Naive thymus-derived CD4-positive, alpha-beta T cell (primary cell): Measurements from ENCODE around the gene MIER1. TPM values are rescaled to one million over a fixed set of nuclear protein-coding genes. Genes with fewer than 3 reads are reported as not detected.

ENCODE experiments used
- ATAC-seq: fragments of 150-1000 bp; cut with Tn5 transposase; 2 replicates; pipeline ENCODE4 v1.10.0; 2021; ENCODE audit warnings: mild to moderate bottlenecking, moderate library complexity
- CTCF ChIA-PET: fragments of 350-600 bp; sonication (Branson Sonifier 250); formaldehyde crosslinking; loops from one replicate; lab custom pipeline; 2021; ENCODE audit warnings: antibody characterized with exemption; lab: Charles Lee
- POLR2A ChIA-PET: fragments of 350-600 bp; sonication (Branson Sonifier 250); formaldehyde crosslinking; loops from one replicate; lab custom pipeline; 2021; ENCODE audit warnings: antibody characterized with exemption, inconsistent platforms; lab: Charles Lee
- DNase-seq, 9 donors: peaks; one replicate each; pipeline versions ENCODE4 v3.0.0 to v3.0.0-alpha.2; 2020 to 2022; ENCODE audit warnings: mixed read lengths in 1 of 9
- H3K27ac ChIP-seq: one replicate; pipeline ENCODE4 v1.7.0; 2013; ENCODE audit warnings: mild to moderate bottlenecking, low read depth, low read length, moderate library complexity
- H3K27me3 ChIP-seq, 2 donors: one replicate each; pipeline ENCODE4 v1.7.0; 2013; ENCODE audit warnings: low read length in 2 of 2, mild to moderate bottlenecking in 2 of 2, moderate library complexity in 2 of 2; ENCODE audit not compliant: control insufficient read depth in 2 of 2, insufficient read depth in 2 of 2
- H3K36me3 ChIP-seq, 3 experiments: 1 replicate in 2 of 3; 2 replicates in 1 of 3; pipeline ENCODE4 v1.7.0; 2013; ENCODE audit warnings: low read length in 3 of 3, mild to moderate bottlenecking in 3 of 3, moderate library complexity in 1 of 3; ENCODE audit not compliant: insufficient read depth in 3 of 3, control insufficient read depth in 2 of 3
- H3K4me1 ChIP-seq, 2 donors: one replicate each; pipeline ENCODE4 v1.7.0; 2013; ENCODE audit warnings: low read length in 2 of 2, mild to moderate bottlenecking in 2 of 2, moderate library complexity in 1 of 2; ENCODE audit not compliant: control insufficient read depth in 2 of 2, insufficient read depth in 2 of 2
- H3K4me3 ChIP-seq: 2 replicates; pipeline ENCODE4 v1.7.0; 2013; ENCODE audit warnings: mild to moderate bottlenecking, low read length
- H3K9me3 ChIP-seq, 3 experiments: 1 replicate in 2 of 3; 2 replicates in 1 of 3; pipeline ENCODE4 v1.7.0; 2013; ENCODE audit warnings: low read length in 3 of 3; ENCODE audit not compliant: control insufficient read depth in 2 of 3
- H3K27ac Mint-ChIP-seq, 9 donors: one replicate each; pipeline ENCODE4 v1.8.0; 2020 to 2022; ENCODE audit warnings: mixed read lengths in 9 of 9, mild to moderate bottlenecking in 8 of 9, moderate library complexity in 5 of 9, inconsistent platforms in 2 of 9
- H3K27me3 Mint-ChIP-seq, 5 donors: one replicate each; pipeline ENCODE4 v1.8.0; 2021 to 2022; ENCODE audit warnings: mixed read lengths in 5 of 5, mild to moderate bottlenecking in 1 of 5
- H3K36me3 Mint-ChIP-seq, 5 donors: one replicate each; pipeline ENCODE4 v1.8.0; 2020 to 2022; ENCODE audit warnings: mixed read lengths in 5 of 5, mild to moderate bottlenecking in 3 of 5, inconsistent platforms in 1 of 5
- H3K4me1 Mint-ChIP-seq, 7 donors: one replicate each; pipeline ENCODE4 v1.8.0; 2020 to 2022; ENCODE audit warnings: mixed read lengths in 7 of 7, mild to moderate bottlenecking in 3 of 7, inconsistent platforms in 1 of 7
- H3K4me3 Mint-ChIP-seq, 10 donors: one replicate each; pipeline ENCODE4 v1.8.0; 2020 to 2022; ENCODE audit warnings: mild to moderate bottlenecking in 10 of 10, mixed read lengths in 10 of 10, moderate library complexity in 6 of 10, inconsistent platforms in 2 of 10
- H3K9me3 Mint-ChIP-seq, 11 donors: one replicate each; pipeline ENCODE4 v1.8.0; 2020 to 2022; ENCODE audit warnings: mixed read lengths in 11 of 11, mild to moderate bottlenecking in 4 of 11, inconsistent platforms in 1 of 11, moderate library complexity in 1 of 11
- intact Hi-C, 2 donors: fragments of 100-400 bp; cut with micrococcal nuclease; formaldehyde crosslinking; loops; one replicate each; pipeline ENCODE4 v1.15.1; 2023
- polyA plus RNA-seq, 2 donors: library from polyadenylated mRNA; unstranded; fragments of 300-500 nt; fragmentation: Illumina TruSeq; gene quantifications; one replicate each; pipeline ENCODE4 v1.2.3, GENCODE V29; 2021
- total RNA-seq, 6 experiments: library from RNA in 5 of 6; stranded (reverse) in 5 of 6; gene quantifications; 1 replicate in 5 of 6; 2 replicates in 1 of 6; pipeline ENCODE4 v1.2.3 and lab custom pipeline; 2021 to 2026

MIER1 gene
- total and polyA plus RNA-seq, 7 experiments from 2014 or later: 35.8 to 73.6 (median 68.5) TPM

DNA sequence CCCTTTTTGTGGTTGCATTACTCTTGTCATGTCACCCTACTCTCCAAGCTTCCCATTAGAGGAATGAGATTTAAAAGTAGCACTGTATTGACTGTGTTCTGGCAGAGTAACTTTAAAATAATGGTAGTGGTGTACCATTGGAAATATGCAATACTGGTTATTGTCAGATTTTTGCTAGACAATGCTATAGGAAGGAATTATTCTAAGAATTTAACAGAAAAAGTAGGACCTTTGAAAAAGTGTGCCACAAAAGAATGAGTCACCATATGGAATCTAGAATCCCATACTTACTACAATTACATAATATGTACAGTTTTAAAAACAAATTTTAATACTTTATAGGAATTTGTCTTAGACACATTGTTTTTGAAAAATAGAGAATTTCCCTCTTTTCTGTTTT lies 13.8 kb downstream of the MIER1 start:
- Histone ChIP-seq H3K27ac (no peak overlapping the region), H3K36me3 (peaks cover 0 to 4% (median 0%) of the 10 kb centered on the region in 3 experiments), H3K27me3 (no peaks in the 10 kb centered on the region), H3K9me3 (no peaks in the 10 kb centered on the region), H3K4me3 (no peak overlapping the region), H3K4me1 (peaks cover 48 to 59% of the 10 kb centered on the region in 2 donors)
- Mint-ChIP-seq H3K4me1 (peaks cover 57 to 99% (median 89%) of the 10 kb centered on the region in 7 donors), H3K36me3 (peaks cover 0 to 17% (median 9%) of the 10 kb centered on the region in 5 donors), H3K27me3 (no peaks in the 10 kb centered on the region), H3K4me3 (peak overlapping the region in 7 of 10 donors; percentile 30 to 69 (median 45)), H3K27ac (peak overlapping the region in 3 of 9 donors; percentile 16 to 80 (median 68)), H3K9me3 (no peaks in the 10 kb centered on the region)
- ChIA-PET POLR2A (interaction anchor here (0.5 to 1.4 kb wide), 3 partner anchors 14 to 247 kb away, joined by 3 to 7 read pairs (median 3); partner anchors contain the start of genes DNAI4 and MIER1), CTCF (interaction anchor here (0.7 kb wide), 1 partner anchor 10 kb away, joined by 3 read pairs; no protein-coding TSS in a partner anchor)
- ATAC-seq (no peak), DNase-seq (no peak)
- intact Hi-C loops: loop anchor here in 1 of 2 donors (1.0 kb wide), 2 partner anchors 8 to 9 kb away; no protein-coding TSS in a partner anchor

DNA sequence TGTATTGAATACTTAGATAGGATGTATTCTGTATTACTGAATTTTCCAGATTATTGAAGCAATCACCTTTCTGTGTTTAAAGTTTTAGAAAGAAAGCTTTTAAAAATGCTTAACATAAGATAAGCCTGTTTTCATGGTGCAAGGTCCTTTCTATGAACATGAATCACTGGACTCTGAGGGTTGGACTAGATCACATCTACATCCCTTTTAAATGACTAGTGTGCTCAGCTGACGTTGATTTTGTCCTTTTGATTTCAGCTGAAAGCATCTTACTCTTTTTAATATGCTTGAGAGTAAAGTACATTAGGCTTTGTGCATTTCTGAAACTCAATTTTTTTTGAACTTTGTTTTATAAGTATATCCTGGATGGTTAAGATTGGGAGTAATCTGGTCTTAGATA lies 16.2 kb downstream of the MIER1 start:
- Mint-ChIP-seq H3K4me1 (peaks cover 46 to 88% (median 76%) of the 10 kb centered on the region in 7 donors), H3K4me3 (peak overlapping the region in 6 of 10 donors; percentile 11 to 61 (median 44)), H3K27me3 (no peaks in the 10 kb centered on the region), H3K9me3 (no peaks in the 10 kb centered on the region), H3K36me3 (peaks cover 1 to 18% (median 9%) of the 10 kb centered on the region in 5 donors), H3K27ac (peak overlapping the region in 4 of 9 donors; percentile 6 to 80 (median 47))
- Histone ChIP-seq H3K9me3 (no peaks in the 10 kb centered on the region), H3K27me3 (no peaks in the 10 kb centered on the region), H3K36me3 (peaks cover 0 to 4% (median 4%) of the 10 kb centered on the region in 3 experiments), H3K4me1 (peaks cover 25 to 42% of the 10 kb centered on the region in 2 donors), H3K4me3 (no peak overlapping the region), H3K27ac (no peak overlapping the region)
- CTCF ChIA-PET: no interaction called here
- intact Hi-C loops: no loop called here
- no peak for ATAC-seq
- no peak for DNase-seq
- POLR2A ChIA-PET: no interaction called here

DNA sequence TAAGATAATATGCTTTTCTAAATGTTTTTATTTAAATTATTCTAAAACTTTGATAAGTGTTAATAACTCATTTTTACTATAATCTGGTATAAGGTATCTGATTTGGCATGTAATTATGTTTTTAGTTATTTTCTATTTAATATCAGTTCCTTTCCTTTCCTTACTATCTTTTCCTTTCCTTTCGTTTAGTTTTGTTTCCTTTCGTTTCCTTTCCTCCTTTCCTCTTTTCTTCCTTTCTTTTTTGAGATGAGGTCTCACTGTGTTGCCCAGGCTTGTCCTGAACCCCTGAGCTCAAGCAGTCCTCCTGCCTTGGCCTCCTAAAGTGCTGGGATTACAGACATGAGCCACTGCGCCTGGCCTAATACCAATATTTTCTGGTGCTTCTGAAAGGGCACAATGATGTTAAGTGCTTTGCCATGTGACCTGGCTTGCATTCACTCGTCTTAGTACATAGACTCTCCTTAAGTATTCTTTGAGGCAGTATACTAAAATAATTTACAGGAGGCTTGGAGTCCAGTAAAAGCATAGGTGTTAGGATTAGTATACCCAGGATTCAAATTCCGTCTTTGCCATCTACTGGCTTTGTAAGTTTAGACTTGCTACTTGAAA lies 18.7 kb downstream of the MIER1 start:
- POLR2A ChIA-PET: interaction anchor here (1.0 to 2.2 kb wide), 2 partner anchors 14 to 19 kb away, joined by 3 to 6 read pairs; partner anchors contain the start of genes DNAI4 and MIER1

DNA sequence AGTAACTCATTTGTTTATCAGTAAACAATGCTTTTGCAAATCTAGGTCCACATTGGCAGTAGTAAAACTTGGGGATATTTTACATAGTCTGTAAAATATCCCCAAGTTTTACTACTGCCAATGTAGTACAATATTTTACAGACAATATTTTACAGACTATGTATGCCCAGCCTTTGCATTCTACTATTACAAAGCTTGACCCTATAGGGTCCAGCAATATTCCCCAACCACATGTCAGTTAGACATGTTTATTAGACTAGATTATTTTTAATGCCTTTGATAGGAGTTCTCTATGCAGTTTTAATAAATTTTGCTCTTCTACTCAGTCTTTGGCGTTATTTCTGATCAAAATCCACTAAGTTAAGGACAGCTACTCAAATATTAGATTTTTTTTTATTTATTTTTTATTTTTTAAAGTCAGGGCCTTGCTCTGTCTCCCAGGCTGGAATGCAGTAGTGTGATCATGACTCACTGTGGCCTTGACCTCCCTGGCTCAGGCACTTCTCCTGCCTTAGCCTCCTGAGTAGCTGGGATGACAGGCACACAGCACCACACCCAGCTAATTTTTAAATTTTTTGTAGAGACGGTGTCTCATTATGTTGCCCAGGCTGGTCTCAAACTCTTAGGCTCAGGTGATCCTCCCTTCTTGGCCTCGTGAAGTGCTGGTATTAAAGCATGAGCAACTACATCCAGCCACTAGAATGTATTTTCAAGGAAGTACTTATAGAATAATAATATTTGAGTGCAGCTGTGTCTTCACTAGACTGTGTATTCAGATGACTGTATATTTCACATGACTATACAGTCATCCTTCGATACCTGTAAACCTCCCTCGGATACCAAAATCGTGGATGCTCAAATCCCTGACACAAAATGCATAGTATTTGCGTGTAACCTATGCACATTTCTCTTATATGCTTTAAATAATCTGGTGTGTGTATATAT lies 19.8 kb downstream of the MIER1 start:
- CTCF ChIA-PET: no interaction called here
- H3K4me3 ChIP-seq: no peak overlapping the region
- no peak overlapping the region for H3K27ac ChIP-seq
- no peak for DNase-seq
- H3K27me3 Mint-ChIP-seq: no peaks in the 10 kb centered on the region
- peaks cover 13 to 45% (median 21%) of the 10 kb centered on the region in 5 donors for H3K36me3 Mint-ChIP-seq
- peaks cover 3 to 35% (median 13%) of the 10 kb centered on the region in 3 experiments for H3K36me3 ChIP-seq
- H3K4me1 ChIP-seq: peaks cover 20 to 30% of the 10 kb centered on the region in 2 donors
- H3K4me3 Mint-ChIP-seq: no peak overlapping the region
- intact Hi-C loops: loop anchor here in 1 of 2 donors (1.0 kb wide), 1 partner anchor 17 kb away; no protein-coding TSS in a partner anchor
- peak overlapping the region in 1 of 9 donors; percentile 28 for H3K27ac Mint-ChIP-seq
- no peaks in the 10 kb centered on the region for H3K27me3 ChIP-seq
- no peaks in the 10 kb centered on the region for H3K9me3 ChIP-seq
- POLR2A ChIA-PET: interaction anchor here (1.0 to 2.2 kb wide), 4 partner anchors 9 to 20 kb away, joined by 3 to 6 read pairs (median 4); partner anchors contain the start of genes DNAI4 and MIER1
- no peak for ATAC-seq
- H3K9me3 Mint-ChIP-seq: no peaks in the 10 kb centered on the region
- peaks cover 35 to 84% (median 71%) of the 10 kb centered on the region in 7 donors for H3K4me1 Mint-ChIP-seq

More for the DNA sequence above, 18.7 kb downstream of the MIER1 start:
- H3K27ac Mint-ChIP-seq: peak overlapping the region in 8 of 9 donors; percentile 1 to 91 (median 54)
- peak overlapping the region in 2 of 10 donors; percentile 11 to 59 for H3K4me3 Mint-ChIP-seq
- Histone ChIP-seq H3K4me3 (no peak overlapping the region), H3K27me3 (no peaks in the 10 kb centered on the region), H3K27ac (no peak overlapping the region), H3K9me3 (no peaks in the 10 kb centered on the region), H3K36me3 (peaks cover 3 to 26% (median 13%) of the 10 kb centered on the region in 3 experiments), H3K4me1 (peaks cover 26 to 30% of the 10 kb centered on the region in 2 donors)
- no peaks in the 10 kb centered on the region for H3K9me3 Mint-ChIP-seq
- DNase-seq (no peak), ATAC-seq (no peak)
- intact Hi-C loops: no loop called here
- peaks cover 13 to 41% (median 23%) of the 10 kb centered on the region in 5 donors for H3K36me3 Mint-ChIP-seq
- H3K27me3 Mint-ChIP-seq: no peaks in the 10 kb centered on the region
- CTCF ChIA-PET: no interaction called here
- peaks cover 39 to 87% (median 78%) of the 10 kb centered on the region in 7 donors for H3K4me1 Mint-ChIP-seq

DNA sequence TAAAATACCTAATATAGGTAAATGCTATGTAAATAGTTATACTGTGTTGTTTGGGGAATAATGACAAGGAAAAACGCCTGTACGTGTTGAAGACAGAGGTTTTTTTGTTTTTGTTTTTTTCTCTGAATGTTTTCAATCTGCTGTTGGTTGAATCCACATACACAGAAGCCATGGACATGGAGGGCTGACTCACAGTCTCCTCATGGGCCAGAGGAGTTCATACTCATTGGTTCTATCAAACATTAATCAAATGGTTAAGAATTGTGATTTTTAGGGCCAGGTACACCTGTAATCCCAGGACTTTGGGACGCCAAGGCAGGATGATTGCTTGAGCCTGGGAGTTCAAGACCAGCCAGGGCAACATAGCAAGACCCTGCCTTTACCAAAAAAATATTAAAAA lies 20.5 kb downstream of the MIER1 start:
- Histone ChIP-seq H3K27me3 (no peaks in the 10 kb centered on the region), H3K4me1 (peaks cover 18 to 30% of the 10 kb centered on the region in 2 donors), H3K36me3 (peaks cover 3 to 38% (median 13%) of the 10 kb centered on the region in 3 experiments), H3K9me3 (no peaks in the 10 kb centered on the region), H3K4me3 (no peak overlapping the region), H3K27ac (no peak overlapping the region)
- ChIA-PET CTCF (no interaction called here), POLR2A (interaction anchor here (1.1 to 2.2 kb wide), 2 partner anchors 10 to 20 kb away, joined by 3 to 6 read pairs; partner anchors contain the start of genes DNAI4 and MIER1)
- peaks cover 28 to 77% (median 64%) of the 10 kb centered on the region in 7 donors for H3K4me1 Mint-ChIP-seq
- H3K36me3 Mint-ChIP-seq: peaks cover 13 to 45% (median 21%) of the 10 kb centered on the region in 5 donors
- intact Hi-C loops: loop anchor here in 1 of 2 donors (1.0 kb wide), 1 partner anchor 16 kb away; no protein-coding TSS in a partner anchor
- no peaks in the 10 kb centered on the region for H3K9me3 Mint-ChIP-seq
- H3K27me3 Mint-ChIP-seq: no peaks in the 10 kb centered on the region
- ATAC-seq (no peak), DNase-seq (no peak)
- no peak overlapping the region for H3K4me3 Mint-ChIP-seq
- no peak overlapping the region for H3K27ac Mint-ChIP-seq

DNA sequence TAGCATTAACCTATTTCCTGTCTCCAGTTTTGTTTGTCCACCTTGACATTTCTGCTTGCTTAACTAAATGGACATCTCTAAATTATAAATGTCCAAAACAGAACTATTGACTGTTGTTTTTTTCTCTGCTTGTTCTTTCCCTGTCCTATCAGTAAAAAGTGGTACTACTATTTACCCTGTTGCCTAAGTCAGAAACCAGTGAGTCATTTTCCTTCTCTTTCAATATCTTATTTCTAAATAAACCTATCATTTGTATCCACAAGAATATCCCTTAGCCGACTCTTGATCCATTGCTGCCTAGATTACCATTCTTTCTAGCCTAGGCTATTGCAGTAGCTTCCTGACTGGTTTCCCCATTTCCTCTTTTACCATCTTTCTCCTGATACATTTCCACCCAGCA lies 22.5 kb downstream of the MIER1 start:
- H3K27ac Mint-ChIP-seq: peak overlapping the region in 8 of 9 donors; percentile 31 to 82 (median 66)
- Histone ChIP-seq H3K4me3 (no peak overlapping the region), H3K27me3 (no peaks in the 10 kb centered on the region), H3K27ac (no peak overlapping the region), H3K36me3 (peaks cover 3 to 54% (median 9%) of the 10 kb centered on the region in 3 experiments), H3K4me1 (peaks cover 5 to 13% of the 10 kb centered on the region in 2 donors), H3K9me3 (no peaks in the 10 kb centered on the region)
- DNase-seq (no peak), ATAC-seq (no peak)
- peaks cover 21 to 70% (median 53%) of the 10 kb centered on the region in 7 donors for H3K4me1 Mint-ChIP-seq
- H3K27me3 Mint-ChIP-seq: no peaks in the 10 kb centered on the region
- H3K4me3 Mint-ChIP-seq: no peak overlapping the region
- H3K36me3 Mint-ChIP-seq: peaks cover 17 to 47% (median 21%) of the 10 kb centered on the region in 5 donors
- ChIA-PET POLR2A (interaction anchor here (1.4 kb wide), 1 partner anchor 15 kb away, joined by 3 read pairs; no protein-coding TSS in a partner anchor), CTCF (no interaction called here)
- intact Hi-C loops: loop anchor here in 1 of 2 donors (1.0 to 2.0 kb wide), 2 partner anchors 9 to 16 kb away; no protein-coding TSS in a partner anchor
- no peaks in the 10 kb centered on the region for H3K9me3 Mint-ChIP-seq
